Neuron (in vitro differentiated cells): ENCODE measurements around the gene DTD1.
A peak's percentile ranks its signal among the peaks of the same experiment; 100 is the strongest.
"Not testable (repeated sequence)": the region's sequence is repeated elsewhere in the genome, so short reads cannot be mapped to it uniquely, and the experiment has no call there.

Experiments
- H2AFZ ChIP-seq: one replicate; pipeline ENCODE4 v1.6.1; 2013; ENCODE audit warnings: low read depth, mild to moderate bottlenecking, inconsistent platforms, low read length, moderate library complexity
- H3K27me3 ChIP-seq: one replicate; pipeline ENCODE4 v1.6.1; 2013; ENCODE audit warnings: low read length; ENCODE audit not compliant: insufficient read depth
- H3K36me3 ChIP-seq: one replicate; pipeline ENCODE4 v1.6.1; 2013; ENCODE audit warnings: low read length; ENCODE audit not compliant: insufficient read depth
- H3K4me1 ChIP-seq: one replicate; pipeline ENCODE4 v1.6.1; 2013; ENCODE audit warnings: low read length; ENCODE audit not compliant: insufficient read depth
- H3K4me3 ChIP-seq: 2 replicates; pipeline ENCODE4 v1.5.1; 2013; ENCODE audit warnings: mild to moderate bottlenecking, low read length, moderate library complexity
- H3K9me3 ChIP-seq: one replicate; pipeline ENCODE4 v1.6.1; 2013; ENCODE audit warnings: low read length

The DTD1 gene

DNA sequence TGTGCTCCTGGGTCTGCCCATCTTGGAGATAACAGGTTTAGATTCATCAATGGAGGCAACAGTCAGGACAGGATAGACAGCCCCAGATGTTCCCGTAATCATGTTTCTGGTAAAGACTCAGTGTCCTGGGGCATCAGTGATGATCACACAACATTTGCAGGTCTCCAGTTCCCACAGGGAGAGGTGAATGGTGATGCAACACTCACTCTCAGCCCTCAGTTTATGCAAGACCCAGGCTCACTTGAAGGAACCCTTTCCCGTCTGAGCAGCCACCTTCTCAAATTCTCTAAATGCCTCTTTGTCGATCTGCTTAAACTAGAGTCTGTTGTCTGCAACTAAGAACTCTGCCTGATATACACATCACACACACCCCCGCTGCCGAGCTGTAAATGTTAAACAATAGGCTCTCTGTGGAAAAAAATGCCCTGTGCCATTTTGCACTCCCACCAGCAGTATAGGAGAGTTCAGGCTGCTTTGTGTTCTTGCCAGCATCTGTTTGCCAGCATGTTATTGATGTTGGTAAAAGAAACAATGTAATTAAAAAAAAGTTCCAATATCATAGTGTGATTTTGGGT is 195.6 kb downstream of the DTD1 start:
- peaks cover 7% of the 10 kb centered on the region for H3K9me3 ChIP-seq
- no peak overlapping the region for H2AFZ ChIP-seq
- H3K4me3 ChIP-seq = no peak overlapping the region
- no peaks in the 10 kb centered on the region for H3K36me3 ChIP-seq
- H3K27me3 ChIP-seq = no peaks in the 10 kb centered on the region
- no peaks in the 10 kb centered on the region for H3K4me1 ChIP-seq

DNA sequence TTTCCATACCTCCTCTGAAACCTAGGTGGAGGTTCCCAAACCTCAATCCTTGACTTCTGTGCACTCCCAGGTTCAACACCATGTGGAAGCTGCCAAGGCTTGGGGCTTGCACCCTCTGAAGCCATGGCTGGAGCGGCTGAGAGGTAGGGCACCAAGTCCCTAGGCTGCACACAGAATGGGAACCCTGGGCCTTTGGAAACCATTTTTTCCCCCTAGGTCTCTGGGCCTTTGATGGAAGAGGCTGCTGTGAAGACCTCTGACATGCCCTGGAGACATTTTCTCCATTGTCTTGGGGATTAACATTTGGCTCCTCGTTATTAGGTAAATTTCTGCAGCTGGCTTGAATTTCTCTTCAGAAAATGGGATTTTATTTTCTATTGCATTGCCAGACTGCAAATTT is 199.2 kb downstream of the DTD1 start:
- not testable (repeated sequence) for H3K36me3 ChIP-seq, H2AFZ ChIP-seq, H3K4me1 ChIP-seq, H3K27me3 ChIP-seq, H3K9me3 ChIP-seq, H3K4me3 ChIP-seq

DNA sequence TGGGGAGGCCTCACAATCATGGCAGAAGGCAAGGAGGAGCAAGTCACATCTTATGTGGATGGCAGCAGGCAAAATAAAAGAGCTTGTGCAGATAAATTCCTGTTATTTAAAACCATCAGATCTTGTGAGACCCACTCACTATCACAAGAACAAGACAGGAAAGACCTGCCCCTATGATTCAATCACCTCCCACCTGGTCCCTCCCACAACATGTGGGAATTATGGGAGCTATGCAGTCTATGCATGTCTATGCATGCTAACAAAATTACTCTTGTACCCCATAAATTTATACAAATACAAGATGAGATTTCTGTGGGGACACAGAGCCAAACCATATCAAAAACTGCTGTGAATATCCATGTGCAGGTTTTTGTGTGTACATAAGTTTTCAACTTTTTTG is 200.2 kb downstream of the DTD1 start:
- no peaks in the 10 kb centered on the region for H3K36me3 ChIP-seq
- H3K4me3 ChIP-seq = no peak overlapping the region
- no peaks in the 10 kb centered on the region for H3K27me3 ChIP-seq
- peaks cover 7% of the 10 kb centered on the region for H3K9me3 ChIP-seq
- no peak overlapping the region for H2AFZ ChIP-seq
- no peaks in the 10 kb centered on the region for H3K4me1 ChIP-seq

DNA sequence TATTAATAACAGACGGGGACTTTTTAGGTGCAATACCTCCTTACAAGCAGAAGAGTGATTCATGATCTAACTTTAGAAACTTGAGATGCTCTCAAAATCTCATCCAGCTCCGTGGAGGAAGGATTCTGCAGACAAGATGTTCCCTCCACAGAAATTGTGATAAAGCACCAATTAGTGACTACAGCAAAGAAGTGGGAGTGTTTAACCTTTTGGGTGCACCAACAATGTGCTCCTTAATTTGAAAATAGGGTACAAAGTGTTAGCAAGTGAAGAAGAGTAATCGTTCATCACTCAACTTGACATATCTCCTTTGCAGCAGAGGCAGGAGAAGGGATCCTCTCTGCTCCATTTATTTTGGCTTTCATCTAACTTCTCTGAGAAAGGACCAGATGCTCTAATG is 202.9 kb downstream of the DTD1 start:
- H3K9me3 ChIP-seq = peaks cover 7% of the 10 kb centered on the region
- H2AFZ ChIP-seq = no peak overlapping the region
- H3K4me3 ChIP-seq = no peak overlapping the region
- H3K4me1 ChIP-seq = peaks cover 12% of the 10 kb centered on the region
- no peaks in the 10 kb centered on the region for H3K27me3 ChIP-seq
- H3K36me3 ChIP-seq = no peaks in the 10 kb centered on the region

DNA sequence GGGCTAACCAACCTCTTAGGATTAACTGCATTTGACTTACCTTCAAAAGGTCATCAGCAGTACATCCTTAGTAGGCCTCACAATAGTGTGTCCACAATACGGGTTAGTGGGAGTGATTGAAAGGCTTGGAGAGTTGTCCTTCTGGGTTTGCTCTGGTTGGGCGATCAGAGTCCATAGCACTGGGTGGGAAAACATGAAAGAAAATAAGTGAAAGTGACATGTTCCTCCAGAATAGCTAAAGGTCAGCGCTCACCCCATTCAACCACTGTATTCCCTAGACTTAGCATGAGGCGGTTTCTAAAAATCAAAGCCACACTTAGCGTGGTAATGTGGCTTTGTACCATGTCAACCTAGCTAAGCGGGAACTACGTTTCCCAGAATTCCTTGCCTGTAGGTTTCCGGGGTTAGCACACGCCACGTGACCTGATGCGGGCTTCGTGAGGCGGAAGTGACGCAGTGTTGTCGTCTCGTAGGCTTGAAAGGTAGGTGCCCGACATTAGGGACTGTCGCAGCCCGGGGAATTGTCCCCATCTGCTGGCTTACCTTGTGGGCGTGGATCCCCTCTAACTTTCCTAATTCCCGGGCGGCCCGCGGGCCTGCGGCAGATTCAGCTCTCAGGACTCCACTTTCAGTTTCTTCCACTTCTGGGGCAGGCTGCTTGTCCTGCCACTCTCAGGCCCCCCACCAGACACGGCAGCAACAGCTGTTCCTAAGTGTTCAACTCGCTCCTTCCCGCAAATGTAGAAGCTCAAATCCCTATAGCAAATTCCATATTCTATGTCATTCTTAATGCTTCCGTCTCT is 206.0 kb downstream of the DTD1 start:
- peaks cover 12% of the 10 kb centered on the region for H3K4me1 ChIP-seq
- peaks cover under 1% of the 10 kb centered on the region for H3K27me3 ChIP-seq

DNA sequence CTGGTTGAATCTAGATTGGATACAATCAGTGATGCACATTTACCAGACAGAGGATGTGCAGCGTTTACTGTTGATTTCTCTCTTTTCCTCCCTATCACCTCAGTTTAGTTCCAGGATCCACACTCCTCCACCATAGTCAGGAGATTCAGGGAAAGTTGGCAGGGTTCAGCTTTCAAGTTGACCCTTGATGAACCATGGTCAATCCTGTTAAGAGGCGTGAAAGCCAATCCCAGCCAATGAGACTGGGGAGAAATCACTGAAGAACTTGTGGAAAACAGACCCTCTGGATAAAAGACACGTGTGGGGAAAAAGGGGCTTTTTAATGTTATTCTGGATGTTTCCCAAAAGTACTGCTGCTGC is 206.6 kb downstream of the DTD1 start:
- H3K27me3 ChIP-seq = peaks cover 3% of the 10 kb centered on the region
- H2AFZ ChIP-seq = peak overlapping the region; percentile 80
- no peaks in the 10 kb centered on the region for H3K36me3 ChIP-seq
- no peaks in the 10 kb centered on the region for H3K9me3 ChIP-seq
- peak overlapping the region; percentile 74 for H3K4me3 ChIP-seq
- H3K4me1 ChIP-seq = peaks cover 12% of the 10 kb centered on the region

More for the DNA sequence above, 206.0 kb downstream of the DTD1 start:
- H2AFZ ChIP-seq = peak overlapping the region; percentile 80
- no peaks in the 10 kb centered on the region for H3K36me3 ChIP-seq
- H3K4me3 ChIP-seq = peak overlapping the region; percentile 74
- H3K9me3 ChIP-seq = no peaks in the 10 kb centered on the region

DNA sequence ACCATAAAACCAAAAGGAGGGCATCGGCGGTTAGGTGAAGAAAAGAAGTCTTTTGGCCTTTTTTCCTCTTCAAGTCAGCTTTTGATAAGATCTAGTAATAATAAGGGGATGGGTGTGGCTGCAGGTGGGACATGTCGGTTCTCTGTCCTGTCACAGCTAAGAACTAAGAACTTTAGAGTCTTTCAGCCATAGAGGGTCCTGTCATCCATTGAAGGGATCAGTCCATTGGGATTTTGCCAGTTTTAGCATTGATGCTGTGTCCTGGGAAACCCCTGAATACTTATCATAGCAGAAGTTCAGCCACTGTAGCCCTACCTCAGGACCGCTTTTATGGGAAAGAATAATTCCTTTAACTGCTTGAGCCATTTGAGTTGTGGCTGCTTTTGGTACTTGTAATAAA is 207.5 kb downstream of the DTD1 start:
- H3K4me3 ChIP-seq = no peak overlapping the region
- peaks cover 3% of the 10 kb centered on the region for H3K27me3 ChIP-seq
- H3K9me3 ChIP-seq = no peaks in the 10 kb centered on the region
- no peak overlapping the region for H2AFZ ChIP-seq
- H3K4me1 ChIP-seq = peaks cover 12% of the 10 kb centered on the region
- no peaks in the 10 kb centered on the region for H3K36me3 ChIP-seq

DNA sequence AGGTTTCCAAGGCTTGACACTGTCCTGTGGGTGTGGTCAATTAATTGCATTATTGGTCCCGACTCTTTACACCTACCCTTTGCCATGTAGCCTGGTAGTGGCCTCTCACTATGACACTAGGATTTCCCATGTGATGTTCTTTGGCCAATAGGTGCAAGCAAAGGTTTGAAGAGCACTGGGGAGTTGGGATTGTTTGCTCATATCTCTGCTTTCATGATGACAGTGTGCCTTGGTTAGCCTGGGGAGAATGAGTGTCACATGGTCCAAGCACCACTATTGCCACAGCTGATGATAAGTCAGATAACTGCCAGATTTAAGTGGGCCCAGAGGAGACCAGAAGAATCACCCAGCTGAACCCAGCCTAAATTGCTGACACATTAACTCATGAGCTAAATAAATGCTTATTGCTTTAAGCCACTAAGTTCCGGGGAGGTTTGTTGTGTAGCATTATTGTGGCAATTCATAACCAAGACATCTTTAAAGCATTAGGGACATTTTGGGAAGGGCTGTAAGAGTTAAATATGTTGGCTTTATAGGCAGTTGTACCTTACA is 208.5 kb downstream of the DTD1 start:
- Histone ChIP-seq H3K4me1 (peaks cover 12% of the 10 kb centered on the region), H3K9me3 (no peaks in the 10 kb centered on the region), H3K27me3 (peaks cover 3% of the 10 kb centered on the region), H3K4me3 (no peak overlapping the region), H2AFZ (no peak overlapping the region), H3K36me3 (no peaks in the 10 kb centered on the region)

DNA sequence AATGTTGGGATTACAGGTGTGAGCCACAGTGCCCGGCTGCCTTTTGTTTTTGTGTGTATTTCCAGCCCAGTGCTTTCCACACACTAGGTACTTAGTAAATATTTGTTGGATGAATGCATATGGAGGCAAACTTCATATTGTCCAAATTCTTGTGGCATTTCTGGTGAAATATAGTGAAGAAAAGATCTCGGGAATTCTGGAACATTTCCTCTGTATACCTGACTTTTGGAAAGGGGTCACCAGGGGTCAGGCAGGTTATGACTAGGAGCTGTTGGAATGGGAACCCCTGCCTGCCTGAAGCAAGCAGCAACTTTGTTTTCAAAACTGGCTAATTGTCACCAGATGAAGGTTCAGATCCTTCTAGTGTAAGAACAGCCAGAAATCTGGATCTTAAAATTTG is 213.7 kb downstream of the DTD1 start:
- H3K4me1 ChIP-seq = no peaks in the 10 kb centered on the region
- H3K27me3 ChIP-seq = peaks cover 3% of the 10 kb centered on the region
- H3K4me3 ChIP-seq = no peak overlapping the region
- no peak overlapping the region for H2AFZ ChIP-seq
- no peaks in the 10 kb centered on the region for H3K36me3 ChIP-seq
- no peaks in the 10 kb centered on the region for H3K9me3 ChIP-seq

DNA sequence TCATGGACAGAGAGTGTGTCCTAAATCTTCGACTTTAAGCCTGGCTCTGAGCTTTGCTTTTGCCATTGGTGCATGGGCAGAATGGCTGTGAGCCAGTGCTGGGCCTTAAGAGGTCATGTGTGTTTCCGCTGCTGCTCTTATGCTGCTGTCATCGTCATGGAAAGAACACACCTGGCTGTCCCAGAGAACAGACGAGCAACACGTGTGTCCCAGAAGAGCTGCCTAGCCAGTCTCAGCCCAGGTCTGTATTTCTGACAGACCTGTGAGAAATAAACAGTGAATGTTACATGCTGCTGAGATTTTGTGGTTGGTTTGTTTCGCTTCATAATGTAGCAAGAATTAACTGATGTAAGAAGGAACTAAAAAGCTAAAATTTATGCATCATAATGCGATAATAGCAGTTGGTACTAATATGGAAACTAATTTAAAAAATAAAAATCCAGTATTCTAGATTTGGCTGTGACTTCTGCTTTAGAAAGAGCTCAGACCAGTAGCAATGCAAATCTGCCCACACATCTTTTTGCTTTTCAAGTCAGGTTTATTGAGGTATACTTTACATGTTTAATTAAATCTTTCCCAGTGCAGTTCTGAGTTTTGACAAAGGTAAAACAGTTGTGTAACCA is 214.3 kb downstream of the DTD1 start:
- Histone ChIP-seq H3K9me3 (no peaks in the 10 kb centered on the region), H3K4me3 (no peak overlapping the region), H3K4me1 (no peaks in the 10 kb centered on the region), H2AFZ (no peak overlapping the region), H3K36me3 (no peaks in the 10 kb centered on the region), H3K27me3 (peaks cover 3% of the 10 kb centered on the region)

DNA sequence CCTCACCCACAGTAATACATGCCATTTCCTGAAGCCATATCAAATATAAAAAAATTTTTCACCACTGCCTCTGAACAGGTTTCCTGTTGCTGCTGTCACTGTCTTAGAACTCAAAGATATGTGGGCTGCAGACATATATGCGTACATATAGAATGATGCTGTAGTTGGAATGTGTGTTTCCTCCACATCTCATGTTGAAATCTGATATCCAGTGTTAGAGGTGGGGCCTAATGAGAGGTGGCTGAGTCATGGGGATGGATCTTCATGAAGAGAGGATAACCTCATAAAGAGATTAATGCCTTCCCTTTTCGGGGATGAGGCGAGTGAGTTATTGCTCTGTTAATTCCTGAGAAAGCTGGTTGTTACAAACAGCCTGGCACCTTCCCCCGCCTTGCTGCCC is 218.0 kb downstream of the DTD1 start:
- H3K27me3 ChIP-seq = no peaks in the 10 kb centered on the region
- no peak overlapping the region for H3K4me3 ChIP-seq
- no peak overlapping the region for H2AFZ ChIP-seq
- no peaks in the 10 kb centered on the region for H3K36me3 ChIP-seq
- H3K4me1 ChIP-seq = no peaks in the 10 kb centered on the region
- no peaks in the 10 kb centered on the region for H3K9me3 ChIP-seq

DNA sequence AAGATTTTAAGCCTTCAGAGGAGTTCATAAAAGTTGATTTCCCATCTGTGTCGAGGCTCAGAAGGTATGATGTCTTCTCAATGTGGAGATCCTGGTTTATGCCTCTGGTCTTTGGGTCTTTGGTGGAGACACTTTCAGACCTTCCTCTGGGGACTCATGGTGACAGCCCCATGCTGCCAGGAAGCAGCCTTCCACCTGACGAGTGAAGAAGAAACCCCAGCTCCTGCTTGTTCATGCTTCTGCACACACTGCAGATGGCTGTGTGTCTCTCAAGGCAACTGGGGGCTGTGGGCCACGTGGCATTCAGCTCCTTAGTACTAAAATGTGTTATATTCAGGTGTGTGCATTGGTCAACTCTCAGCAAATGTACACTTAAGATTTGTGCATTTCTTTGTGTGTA is 220.9 kb downstream of the DTD1 start:
- Histone ChIP-seq H3K36me3 (no peaks in the 10 kb centered on the region), H3K27me3 (no peaks in the 10 kb centered on the region), H3K4me1 (no peaks in the 10 kb centered on the region), H3K4me3 (no peak overlapping the region), H3K9me3 (no peaks in the 10 kb centered on the region), H2AFZ (no peak overlapping the region)

DNA sequence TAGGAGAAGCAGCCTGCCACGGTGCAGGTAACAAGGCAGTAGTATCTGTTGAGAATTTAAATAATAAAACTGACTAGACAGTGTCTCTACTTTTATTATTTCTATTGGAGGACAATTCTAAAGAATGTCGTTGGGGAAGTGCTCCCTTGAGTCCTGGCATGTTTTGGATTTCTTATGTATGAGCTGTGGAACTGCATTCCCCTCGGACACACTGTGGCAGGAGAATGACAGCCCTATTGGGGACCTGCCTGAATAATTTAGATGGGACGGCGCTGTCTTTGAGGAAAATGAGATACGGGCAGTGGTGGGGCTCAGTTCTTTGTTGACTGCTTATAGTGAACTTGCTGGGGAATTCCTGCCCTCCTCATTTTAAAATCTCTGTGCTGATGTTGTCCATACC is 223.3 kb downstream of the DTD1 start:
- no peaks in the 10 kb centered on the region for H3K36me3 ChIP-seq
- no peak overlapping the region for H2AFZ ChIP-seq
- H3K9me3 ChIP-seq = no peaks in the 10 kb centered on the region
- H3K4me1 ChIP-seq = no peaks in the 10 kb centered on the region
- no peaks in the 10 kb centered on the region for H3K27me3 ChIP-seq
- H3K4me3 ChIP-seq = no peak overlapping the region
